GM19025 (cell line): ENCODE data around the gene ERC2.

Source experiments
- ATAC-seq: cut with Tn5 transposase; IDR thresholded peaks from one replicate; pipeline ENCODE4 v1.9.1; 2021; ENCODE audit warnings: mild to moderate bottlenecking, low read depth, moderate library complexity; ENCODE audit not compliant: unreplicated experiment

Gene ERC2

DNA sequence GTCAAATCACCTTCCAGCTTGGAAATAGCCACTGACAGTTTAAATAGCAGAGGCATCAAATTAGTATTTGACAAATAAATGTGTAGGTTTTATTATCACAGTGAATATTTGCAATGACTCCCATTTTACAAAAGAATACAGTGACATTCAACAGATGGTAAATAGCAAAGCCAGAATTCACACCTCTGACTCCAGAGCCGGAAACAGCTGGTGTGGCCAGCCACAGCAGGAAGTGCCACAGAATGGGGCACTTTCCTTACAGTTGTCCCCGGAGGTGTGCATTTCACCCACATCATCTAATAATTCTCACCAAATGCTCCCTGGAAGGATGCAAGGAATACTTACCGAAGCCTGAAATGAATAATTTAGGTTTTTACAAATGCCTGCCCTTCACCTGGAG lies 685.5 kb downstream of the ERC2 start:
- ATAC-seq = no peak

DNA sequence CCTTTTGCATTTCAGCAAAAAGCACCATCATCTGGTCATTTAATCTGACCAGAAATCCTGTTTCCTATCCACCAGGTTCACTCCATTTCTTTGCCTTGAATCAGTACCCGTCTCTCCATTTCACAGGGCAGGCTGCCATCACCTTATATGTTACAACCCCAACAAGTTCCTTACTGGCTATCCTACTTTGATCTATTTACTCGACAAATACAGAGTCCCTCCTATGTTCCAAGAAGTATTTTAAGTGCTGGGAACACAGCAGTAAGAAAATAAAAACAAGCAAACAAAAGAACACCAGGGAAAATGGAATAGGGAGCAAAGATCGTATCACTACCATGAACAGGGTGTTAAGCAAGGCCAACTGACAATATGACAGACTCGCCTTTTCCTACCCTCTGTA lies 685.9 kb downstream of the ERC2 start:
- no peak for ATAC-seq

DNA sequence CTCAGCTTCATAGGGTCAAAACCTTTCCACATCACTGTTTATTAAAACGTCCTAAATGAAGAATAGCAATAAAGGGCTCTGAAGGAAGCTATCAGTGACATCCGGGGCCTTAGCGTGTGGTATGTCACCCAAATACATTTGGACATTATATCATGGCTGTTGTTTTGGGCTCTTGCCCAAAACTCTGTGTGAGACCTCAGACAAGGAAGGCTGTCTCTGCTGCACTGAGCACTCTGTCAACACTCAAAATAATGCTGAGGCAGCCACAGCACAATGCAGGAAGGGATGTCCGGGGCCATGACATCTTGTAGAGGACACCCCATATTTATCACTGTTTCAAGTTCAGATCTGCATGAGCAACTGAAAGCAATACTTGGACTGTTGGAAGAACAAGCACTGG lies 687.4 kb downstream of the ERC2 start:
- no peak for ATAC-seq

DNA sequence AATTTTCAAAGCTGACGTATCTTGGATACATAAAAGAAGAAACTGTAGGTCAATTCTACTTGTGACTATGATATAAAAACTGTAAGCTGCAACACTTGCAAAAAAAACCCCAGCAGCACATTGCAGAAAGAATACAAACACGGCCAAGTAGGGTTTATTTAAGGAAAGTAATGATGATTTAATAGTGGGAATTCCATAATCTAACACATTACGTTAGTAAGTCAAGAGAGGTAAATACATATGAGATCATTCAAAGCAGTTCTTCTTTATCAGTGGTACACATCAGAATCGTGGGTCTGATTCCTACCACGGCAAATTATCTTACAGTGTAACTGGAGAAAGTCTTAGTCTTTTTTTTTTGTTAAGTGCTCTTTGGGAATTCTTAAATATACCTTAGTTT lies 688.7 kb downstream of the ERC2 start:
- no peak for ATAC-seq

DNA sequence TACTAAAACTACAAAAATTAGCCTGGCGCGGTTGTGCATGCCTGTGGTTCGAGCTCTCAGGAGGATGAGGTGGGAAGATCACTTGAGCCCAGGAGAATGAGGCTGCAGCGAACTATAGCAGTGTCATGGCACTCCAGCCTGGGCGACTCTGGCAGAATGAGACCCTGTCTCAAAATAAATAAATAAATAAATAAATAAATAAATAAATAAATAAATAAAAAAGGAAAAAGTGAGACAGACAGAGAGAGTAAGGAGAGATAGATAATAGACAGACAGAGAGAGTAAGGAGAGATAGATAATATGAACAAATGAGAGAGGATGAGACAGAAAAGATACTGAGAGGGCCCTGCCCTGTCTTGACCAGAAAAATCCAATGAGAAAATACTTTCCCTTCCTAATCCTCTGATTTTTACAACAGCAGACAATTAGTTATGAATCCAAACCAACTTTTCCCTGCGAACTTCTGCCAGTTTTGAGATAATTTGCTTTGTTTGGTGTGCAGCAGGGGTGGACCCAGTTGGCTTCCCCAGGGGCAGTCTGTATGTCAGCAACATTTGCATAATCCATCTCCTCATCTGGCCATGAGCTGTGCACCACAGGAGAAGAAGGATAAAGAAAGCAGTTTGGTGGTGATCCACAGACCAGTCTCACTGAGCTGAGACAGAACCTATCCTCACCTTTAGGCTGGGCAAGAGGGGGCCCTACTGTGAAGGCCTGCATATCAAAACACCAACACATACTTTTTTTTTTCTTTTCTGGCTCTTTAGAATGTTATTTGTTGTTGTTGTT lies 692.7 kb downstream of the ERC2 start:
- no peak for ATAC-seq

DNA sequence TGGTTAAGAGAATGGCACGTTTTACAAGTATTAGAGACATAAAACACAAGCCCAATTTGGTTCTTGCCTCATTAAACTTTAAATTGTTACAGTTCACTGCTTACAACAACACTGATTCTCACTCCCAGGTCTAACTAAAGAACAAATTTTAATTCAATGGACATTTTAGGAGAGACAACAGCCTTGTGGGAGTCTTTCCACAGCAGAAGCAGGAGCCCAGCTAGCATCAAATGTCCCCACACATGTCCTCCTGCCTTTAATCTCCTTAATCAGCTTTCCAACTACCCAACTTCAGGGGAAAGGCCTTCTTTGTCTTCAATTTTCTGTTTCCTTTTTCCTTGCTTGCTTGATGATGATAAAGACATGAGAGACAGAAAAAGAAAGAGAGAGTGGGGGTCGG lies 693.4 kb downstream of the ERC2 start:
- no peak for ATAC-seq

DNA sequence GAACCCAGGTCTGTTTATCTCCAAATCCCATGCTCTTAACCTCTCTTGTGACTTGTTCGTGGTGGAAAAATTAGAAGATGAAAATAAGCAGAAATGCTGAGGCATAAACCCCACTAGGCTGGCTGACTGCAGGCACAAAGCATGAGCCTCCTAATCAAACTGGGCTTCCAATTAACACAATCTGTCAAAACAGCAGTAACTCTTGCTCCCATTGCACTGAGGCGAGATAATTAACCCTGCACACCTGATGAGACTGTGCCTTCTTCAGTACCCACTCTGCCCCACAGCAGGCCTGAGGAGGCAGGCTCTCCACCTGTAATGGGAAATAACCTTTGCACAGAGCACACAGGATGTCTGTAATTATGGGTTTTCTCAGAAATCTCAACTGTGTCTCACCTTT lies 696.8 kb downstream of the ERC2 start:
- ATAC-seq = no peak

DNA sequence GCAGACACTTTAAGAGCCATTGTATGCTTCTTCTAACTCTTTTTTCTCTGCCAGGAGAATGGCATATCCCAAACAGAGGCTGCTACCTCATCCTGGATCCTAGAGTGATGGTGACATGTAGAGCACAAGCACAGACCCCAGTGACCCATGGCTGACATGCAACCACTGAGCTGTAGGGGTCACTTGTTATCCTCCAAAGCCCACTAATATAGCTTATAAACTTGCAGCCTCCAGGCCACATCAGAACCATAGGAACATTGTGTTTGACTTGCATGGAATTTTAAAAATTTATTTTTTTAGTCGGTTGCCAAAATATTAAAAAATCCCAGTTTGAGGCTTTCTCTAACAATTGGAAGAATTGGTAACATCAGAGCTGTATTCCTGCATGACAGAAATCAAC lies 698.2 kb downstream of the ERC2 start:
- ATAC-seq = no peak

DNA sequence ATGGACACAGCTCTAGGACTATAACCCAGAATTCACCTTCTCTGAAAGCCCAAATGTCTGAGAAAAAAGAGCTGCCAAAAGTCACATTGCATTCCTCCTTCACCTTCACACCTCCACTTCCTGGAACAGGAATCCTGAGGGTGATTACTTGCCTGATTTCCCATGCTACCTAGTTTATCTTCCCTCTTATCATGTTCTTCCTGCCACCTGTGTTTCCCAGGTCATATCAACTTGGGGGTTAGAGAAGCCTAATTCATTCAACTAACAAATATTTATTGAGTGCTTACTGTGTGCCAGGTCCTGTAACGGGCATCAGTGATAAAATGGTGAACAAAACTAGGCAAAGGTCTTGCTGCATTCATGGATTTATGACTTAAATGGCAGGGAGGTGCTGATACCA lies 701.5 kb downstream of the ERC2 start:
- no peak for ATAC-seq

DNA sequence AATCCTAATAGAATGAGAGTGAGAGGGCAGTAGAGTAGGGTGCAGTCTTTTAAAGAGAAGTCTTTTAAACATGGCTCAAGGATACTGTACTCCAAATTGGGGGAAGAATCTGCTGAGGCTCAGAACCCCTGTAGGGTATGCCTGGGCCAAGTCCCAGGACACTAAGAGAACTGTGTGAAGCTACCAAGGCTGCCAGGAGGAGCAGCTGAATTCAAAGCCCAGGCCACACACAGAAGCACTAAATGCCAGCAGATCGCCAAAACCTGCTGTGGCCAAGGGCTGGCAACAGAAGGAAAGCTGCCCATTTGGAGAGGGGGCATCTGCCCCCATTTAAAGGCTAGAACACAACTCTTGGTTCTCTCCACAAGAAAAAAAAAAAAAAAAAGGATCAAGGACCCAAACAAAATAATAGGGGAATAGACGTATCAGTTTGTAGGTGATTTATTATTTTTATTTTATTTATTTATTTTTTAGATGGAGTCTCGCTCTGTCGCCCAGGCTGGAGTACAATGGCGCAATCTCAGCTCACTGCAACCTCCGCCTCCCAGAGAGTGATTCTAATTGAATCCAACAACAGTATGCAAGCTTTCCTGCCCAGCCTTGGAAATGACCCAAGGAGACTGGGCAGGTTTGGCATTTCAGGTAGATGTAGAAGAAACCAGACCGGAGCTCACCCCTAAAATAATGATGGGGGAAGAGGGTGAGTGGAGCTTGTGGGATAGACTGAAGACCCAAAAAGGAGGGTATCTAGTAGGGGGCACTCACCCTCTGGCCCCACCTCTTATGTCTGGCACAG lies 702.2 kb downstream of the ERC2 start:
- ATAC-seq = no peak

DNA sequence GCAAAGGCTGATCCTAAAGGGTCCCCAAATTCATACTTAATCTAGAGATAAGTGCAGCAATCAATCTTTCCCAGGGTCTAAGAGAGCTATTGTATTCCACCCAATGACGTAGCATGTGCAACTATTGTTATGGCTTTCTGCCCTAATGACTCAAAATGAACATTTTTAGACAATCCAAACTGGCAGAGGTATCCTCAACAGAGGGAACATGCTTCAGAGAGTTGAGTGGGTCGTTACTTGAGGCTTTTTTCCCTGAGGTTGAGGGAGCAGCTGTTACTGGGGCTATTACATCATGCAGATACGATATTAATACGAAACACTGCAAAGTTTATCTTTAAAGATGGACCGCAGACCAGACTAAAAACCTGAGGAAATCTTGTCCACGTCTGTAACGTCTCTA lies 702.9 kb downstream of the ERC2 start:
- ATAC-seq = no peak

DNA sequence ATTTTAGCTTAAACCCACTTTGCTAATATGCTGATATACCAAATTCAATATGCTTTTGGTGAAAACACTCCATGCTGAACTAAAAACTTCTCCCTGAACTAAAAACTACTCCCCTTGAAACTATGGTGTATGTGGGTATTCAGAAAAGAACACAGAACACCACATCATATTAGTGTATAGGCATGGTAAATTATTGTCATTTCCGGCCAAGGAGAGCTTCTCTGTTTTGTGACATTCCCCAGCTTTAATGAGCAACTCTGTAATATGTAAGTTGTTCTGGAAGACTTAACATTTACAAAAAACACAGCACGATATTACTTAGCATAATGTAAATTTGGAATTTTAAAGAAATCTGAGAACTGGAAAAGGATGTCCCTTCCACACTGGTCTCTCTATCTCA lies 711.3 kb downstream of the ERC2 start:
- no peak for ATAC-seq

DNA sequence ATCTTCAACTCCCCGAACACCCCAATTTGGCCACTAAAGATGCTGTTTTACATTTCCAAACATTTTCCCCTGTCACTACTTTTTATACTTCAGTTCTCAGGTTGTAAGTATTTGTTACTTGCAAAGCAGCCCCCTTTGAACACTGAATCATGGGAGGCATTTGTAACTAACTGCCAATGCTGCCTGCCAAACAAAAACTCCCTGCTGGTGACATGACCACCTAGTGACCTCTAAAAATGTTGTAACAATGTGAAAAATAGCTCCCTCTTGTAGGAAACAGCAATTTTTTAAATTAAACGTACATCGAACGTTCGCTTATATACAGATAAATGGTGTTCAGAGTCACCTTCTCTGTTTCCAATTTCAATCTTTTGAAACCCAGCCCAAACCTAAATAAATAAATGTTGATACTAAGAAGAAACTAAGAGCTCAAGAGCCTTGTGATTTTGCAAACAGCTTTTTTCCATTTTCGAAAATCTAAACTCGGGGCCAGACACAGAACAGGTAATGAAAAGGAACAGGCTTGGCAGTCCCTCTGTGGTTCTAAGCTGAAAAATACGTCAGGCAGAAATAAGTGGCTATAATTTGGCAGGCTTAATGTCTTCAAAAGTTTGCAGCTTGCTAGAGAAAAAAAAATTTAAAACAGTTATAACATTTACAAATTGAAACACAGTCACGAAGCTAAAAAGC lies 712.6 kb downstream of the ERC2 start:
- ATAC-seq = no peak

DNA sequence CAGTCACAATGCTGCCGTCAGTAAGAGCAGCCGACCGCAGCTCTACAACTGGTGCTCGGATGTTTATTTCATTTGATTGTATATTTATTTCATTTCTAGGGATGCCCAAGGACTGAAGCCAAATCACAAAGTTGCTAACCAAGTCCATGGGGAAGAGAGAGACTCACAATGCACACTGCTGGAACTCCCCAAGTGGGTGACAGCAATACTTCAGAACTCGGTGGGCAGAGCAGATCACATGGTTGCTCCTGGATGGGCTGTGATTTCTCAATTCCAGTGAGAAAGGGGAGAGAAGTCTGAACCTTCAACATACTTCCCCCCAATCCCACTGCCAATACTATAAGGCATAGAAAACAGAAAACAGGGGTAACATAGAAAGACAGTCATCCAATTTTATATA lies 715.4 kb downstream of the ERC2 start:
- no peak for ATAC-seq

DNA sequence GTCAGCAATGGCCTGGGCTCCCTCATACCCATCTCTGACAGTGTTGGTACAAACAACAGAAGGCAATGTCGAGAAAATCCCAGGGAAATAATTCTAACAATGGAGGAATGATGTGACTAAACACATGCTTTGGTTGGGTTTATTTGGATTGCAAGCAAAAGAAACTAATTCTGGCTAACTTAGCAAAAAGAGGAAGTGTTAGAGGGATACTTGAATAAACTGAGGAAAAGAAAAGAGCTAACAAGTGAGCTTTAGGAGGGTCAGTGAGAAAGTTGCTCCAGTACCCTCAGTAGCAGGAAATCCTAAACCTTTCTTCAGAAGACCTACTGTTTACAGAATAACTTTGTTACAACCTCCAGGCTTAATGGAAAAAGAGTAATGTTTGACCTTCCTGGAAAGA lies 716.5 kb downstream of the ERC2 start:
- no peak for ATAC-seq

DNA sequence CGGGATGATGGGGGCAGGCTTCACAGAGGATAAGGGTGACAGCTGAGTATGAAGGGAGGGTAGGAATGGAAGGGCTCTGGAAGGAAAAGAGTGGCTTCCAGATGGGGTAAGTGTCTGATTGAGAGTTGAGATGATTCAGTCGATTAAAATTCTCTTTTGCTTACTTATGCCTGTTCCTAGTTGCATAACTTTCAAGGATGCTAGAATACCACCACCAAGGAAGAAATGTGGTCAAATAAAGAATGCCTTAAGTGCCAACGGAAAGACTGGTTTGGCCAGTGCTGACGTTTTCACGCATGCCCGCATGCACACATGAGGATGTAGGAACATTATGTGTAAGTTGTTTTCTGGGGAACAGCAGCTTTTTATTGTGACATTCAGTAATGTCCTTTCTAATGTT lies 717.7 kb downstream of the ERC2 start:
- ATAC-seq = no peak

DNA sequence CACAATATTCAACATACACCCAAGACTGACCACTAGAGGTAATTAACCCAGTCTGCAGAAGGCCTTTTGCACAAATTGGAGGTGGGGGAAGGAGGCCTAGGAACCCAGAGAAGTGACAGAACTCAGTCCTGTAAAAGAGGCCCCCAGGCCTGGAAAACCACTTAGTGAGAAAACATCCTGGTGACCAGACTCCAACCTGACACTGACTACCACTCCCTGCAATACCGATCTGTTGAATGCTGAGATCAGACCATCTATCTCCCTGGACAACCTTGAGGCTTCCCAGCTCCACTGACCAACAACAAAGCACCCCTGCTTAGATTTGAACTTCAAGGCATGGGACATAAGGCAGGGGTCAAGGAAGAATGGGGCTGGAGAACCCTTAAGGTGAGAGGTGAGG lies 719.2 kb downstream of the ERC2 start:
- no peak for ATAC-seq

DNA sequence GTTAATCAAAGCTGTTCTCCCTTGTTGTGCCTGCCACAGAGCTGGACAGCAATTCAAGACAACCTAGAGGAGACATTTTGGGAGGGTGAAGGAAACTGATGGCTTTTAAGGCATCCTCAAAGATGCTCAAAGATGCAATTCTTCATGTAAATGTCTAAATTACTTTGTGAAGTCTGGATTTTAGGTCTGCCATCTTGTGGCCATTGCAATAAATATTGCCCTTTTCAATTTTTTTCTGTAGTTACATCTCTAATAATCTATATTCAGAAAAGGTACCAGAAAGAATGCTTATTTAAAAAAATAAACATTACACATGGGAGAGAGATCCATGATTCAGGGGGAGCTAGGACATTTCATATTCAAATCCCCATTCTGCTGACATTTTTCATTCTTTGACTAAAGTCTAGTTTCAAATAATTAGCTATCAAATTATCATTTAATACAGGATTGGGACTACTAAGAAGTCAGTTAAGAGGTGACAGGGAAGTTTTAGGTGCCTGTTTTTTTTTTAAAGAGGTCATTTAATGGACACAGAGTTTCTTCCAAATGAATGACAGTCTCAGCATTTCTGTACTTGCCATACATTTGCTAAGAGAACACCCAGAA lies 721.4 kb downstream of the ERC2 start:
- no peak for ATAC-seq

DNA sequence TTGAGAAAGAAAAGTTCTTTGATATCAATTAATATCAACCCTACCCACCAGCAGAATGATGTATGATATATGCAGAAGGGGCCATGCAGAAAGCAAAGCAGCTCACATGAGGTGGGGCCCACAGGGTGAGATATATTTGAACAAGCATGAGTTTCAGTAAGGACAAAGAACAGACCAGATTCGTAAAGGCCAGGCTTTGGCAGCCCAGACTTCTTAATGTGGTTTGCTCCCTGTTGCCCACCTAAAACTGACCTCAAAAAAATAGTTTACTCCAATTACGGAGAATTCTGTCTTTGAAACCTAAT lies 725.5 kb downstream of the ERC2 start:
- ATAC-seq = no peak

DNA sequence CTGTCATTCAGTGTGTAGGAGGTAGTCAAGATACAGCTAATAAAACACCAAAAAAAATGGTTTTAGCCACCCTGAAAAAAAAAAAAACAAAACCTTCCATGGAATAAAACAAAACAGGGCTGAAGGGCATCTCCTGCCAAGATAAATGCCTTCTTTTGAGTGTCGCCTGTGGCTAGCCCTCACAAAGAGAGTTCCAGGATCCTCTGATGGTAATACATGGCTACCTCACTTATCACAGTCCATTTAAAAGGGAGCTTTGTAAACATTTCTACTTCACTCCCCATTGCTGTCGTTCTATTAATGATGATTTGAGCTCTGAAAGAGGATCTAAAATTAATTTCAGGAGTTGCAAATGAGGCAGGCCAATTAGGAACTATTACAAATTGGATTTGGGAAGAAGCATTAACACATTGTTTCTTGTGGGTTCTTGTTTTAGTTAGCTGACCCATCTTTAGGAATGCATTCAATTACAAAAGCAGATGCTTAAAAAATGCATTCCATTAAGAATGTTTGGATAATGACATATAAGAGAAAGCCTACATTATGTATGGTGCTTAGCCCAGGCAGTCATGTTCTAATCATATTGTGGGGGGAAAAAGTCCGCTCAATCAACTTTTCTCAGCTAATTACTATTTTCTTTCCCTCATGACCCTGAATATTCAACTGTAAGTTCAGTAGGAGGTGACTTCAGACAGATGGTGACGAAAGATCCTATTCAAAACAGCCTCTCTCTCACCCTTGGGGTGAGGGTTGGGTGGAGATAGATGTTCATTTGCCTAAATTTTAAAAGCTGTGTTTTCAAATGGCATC lies 726.0 kb downstream of the ERC2 start:
- no peak for ATAC-seq

DNA sequence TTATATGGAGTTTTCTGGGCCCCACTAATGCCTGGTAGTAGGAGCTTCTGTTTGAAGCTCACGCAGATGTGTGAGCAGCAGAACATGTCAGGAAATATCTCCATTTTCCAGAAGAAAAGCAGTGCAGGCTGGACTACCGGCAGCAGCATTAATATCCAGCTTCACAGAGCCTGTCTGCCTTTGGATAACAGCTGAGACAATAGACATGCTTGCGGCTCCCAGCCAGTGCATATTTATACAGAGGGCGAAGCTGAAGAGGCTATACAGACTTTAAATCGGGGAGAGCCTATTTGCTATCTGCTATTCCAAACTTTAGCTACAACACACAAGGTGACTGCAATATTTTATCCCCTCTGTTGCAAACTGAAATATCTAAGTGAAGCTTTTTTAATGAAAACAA lies 731.1 kb downstream of the ERC2 start:
- ATAC-seq = no peak
